ENCODE data around the gene PM20D2. TPM values are rescaled to one million over a fixed set of nuclear protein-coding genes. Genes with fewer than 3 reads are reported as not detected.

PM20D2 gene
- total and polyA plus RNA-seq, 2 of the 13 experiments (the other 11 are each of a cell fraction or from before 2014, with no cell fraction given) = 13.3 to 26.3 TPM

- DNase-seq (ENCODE audit: low spot score) (no peak), ATAC-seq (no peak), FAIRE-seq (no peak)
- Histone ChIP-seq H3K4me2 (ENCODE audit: low read depth, low read length) (no peak overlapping the region), H4K20me1 (ENCODE audit: insufficient read depth, low read length) (no peaks in the 10 kb centered on the region), H3K4me3 (replicated peaks in 1 of 3; ENCODE audit: insufficient read depth in 1 of 3, low read depth in 2 of 3, low read length in 3 of 3) (no peak overlapping the region), H3K79me2 (ENCODE audit: insufficient read depth, low read length) (no peaks in the 10 kb centered on the region), H3K27ac (ENCODE audit: extremely low read length, insufficient read depth, low read length) (no peak overlapping the region), H3K27me3 (ENCODE audit: control insufficient read depth in 1 of 2, insufficient read depth in 2 of 2, low read length in 2 of 2) (no peaks in the 10 kb centered on the region), H3K4me1 (ENCODE audit: insufficient read depth, low read length) (no peaks in the 10 kb centered on the region), H3K9me3 (ENCODE audit: low read length) (no peaks in the 10 kb centered on the region), H3K9ac (ENCODE audit: insufficient read depth, low read depth, low read length) (no peak overlapping the region), H3K36me3 (replicated peaks in 1 of 2; ENCODE audit: control insufficient read depth in 1 of 2, insufficient read depth in 2 of 2, low read length in 2 of 2) (no peaks in the 10 kb centered on the region), H2AFZ (ENCODE audit: low read length) (no peak overlapping the region)
- TF ChIP-seq SNAPC2 (CRISPR knock-in tag; IDR thresholded peaks at IDR 0.05) (no peak), SAFB2 (CRISPR knock-in tag; IDR thresholded peaks at IDR 0.05; ENCODE audit: borderline replicate concordance, low read depth) (no peak), ATF3 (CRISPR knock-in tag; IDR thresholded peaks at IDR 0.05) (no peak), ZNF597 (CRISPR knock-in tag; IDR thresholded peaks at IDR 0.05) (no peak), ZNF564 (CRISPR knock-in tag; IDR thresholded peaks at IDR 0.05) (no peak), CEBPB (IDR thresholded peaks at IDR 0.05; ENCODE audit: borderline replicate concordance, low read depth, low read length) (peak; percentile 39; the same call in 1 of the 2 replicates)
- intact Hi-C loops (cut with micrococcal nuclease; ENCODE audit: unreplicated experiment) = no loop called here
- in situ Hi-C loops (cut with HindIII; ENCODE audit: extremely low pct_ligation_motif_present, low pct_unique_long_range_greater_than_20kb) = no loop called here
- CTCF ChIA-PET (ENCODE audit: low intra/inter-chr PET ratio, low total read pairs) = no interaction called here
- POLR2A ChIA-PET = no interaction called here
- no TSS peak for BruUV-seq (replicated peaks)
Measured at GRCh38 chr6:89214197-89214596, 68.3 kb downstream of the PM20D2 start.

Other genes with a start within 250 kb of the PM20D2 start
- 22.6 and 27.8 TPM in 2 replicates for gene RNGTT, start 182.4 kb upstream of the PM20D2 start, total RNA-seq (2016; rRNA removed; fragmentation: Illumina TruSeq; extraction: Trizol)
- gene RNGTT, start 182.4 kb upstream of the PM20D2 start, polyA plus RNA-seq (2011; rRNA removed) = 5.6 and 6.0 TPM in 2 replicates
- 31.0 and 36.0 TPM in 2 replicates for gene PNRC1, start 65.3 kb upstream of the PM20D2 start, total RNA-seq (2016; rRNA removed; fragmentation: Illumina TruSeq; extraction: Trizol)
- gene PNRC1, start 65.3 kb upstream of the PM20D2 start, polyA plus RNA-seq (2011; rRNA removed) = 16.8 and 17.6 TPM in 2 replicates
- gene SRSF12, start 28.0 kb upstream of the PM20D2 start, total RNA-seq (2016; rRNA removed; fragmentation: Illumina TruSeq; extraction: Trizol) = 1.9 TPM in 2 replicates
- gene SRSF12, start 28.0 kb upstream of the PM20D2 start, polyA plus RNA-seq (2011; rRNA removed) = 1.4 and 1.7 TPM in 2 replicates
- not detected in 2 replicates for gene GABRR1, start 71.3 kb downstream of the PM20D2 start, total RNA-seq (2016; rRNA removed; fragmentation: Illumina TruSeq; extraction: Trizol)
- not detected in 2 replicates for gene GABRR1, start 71.3 kb downstream of the PM20D2 start, polyA plus RNA-seq (2011; rRNA removed)
- not detected in 2 replicates for gene GABRR2, start 169.2 kb downstream of the PM20D2 start, total RNA-seq (2016; rRNA removed; fragmentation: Illumina TruSeq; extraction: Trizol)
- 0.13 and 0.24 TPM in 2 replicates for gene GABRR2, start 169.2 kb downstream of the PM20D2 start, polyA plus RNA-seq (2011; rRNA removed)
- gene UBE2J1, start 206.7 kb downstream of the PM20D2 start, total RNA-seq (2016; rRNA removed; fragmentation: Illumina TruSeq; extraction: Trizol) = 19.3 and 29.5 TPM in 2 replicates
- gene UBE2J1, start 206.7 kb downstream of the PM20D2 start, polyA plus RNA-seq (2011; rRNA removed) = 18.6 and 24.6 TPM in 2 replicates

Data from HepG2 (cell line).